Nephron progenitor cell (in vitro differentiated cells): ENCODE data around the gene DHX34.

Source experiments
- DNase-seq: peaks from one replicate; pipeline ENCODE4 v3.0.0; 2021
- H3K27ac Mint-ChIP-seq: 2 replicates; pipeline ENCODE4 v1.8.0; 2021; ENCODE audit warnings: mild to moderate bottlenecking, moderate library complexity, mixed read lengths
- H3K27me3 Mint-ChIP-seq: 2 replicates; pipeline ENCODE4 v1.8.0; 2021; ENCODE audit warnings: mild to moderate bottlenecking, low read depth, mixed read lengths; ENCODE audit not compliant: poor library complexity
- H3K36me3 Mint-ChIP-seq: 2 replicates; pipeline ENCODE4 v1.8.0; 2021; ENCODE audit warnings: low read depth, mixed read lengths
- H3K4me1 Mint-ChIP-seq: 2 replicates; pipeline ENCODE4 v1.8.0; 2021; ENCODE audit warnings: mixed read lengths
- H3K4me3 Mint-ChIP-seq: 2 replicates; pipeline ENCODE4 v1.8.0; 2021; ENCODE audit warnings: mild to moderate bottlenecking, moderate library complexity, mixed read lengths
- H3K9me3 Mint-ChIP-seq: 2 replicates; pipeline ENCODE4 v1.8.0; 2021; ENCODE audit warnings: mild to moderate bottlenecking, moderate library complexity, mixed read lengths
- TF ChIP-seq, protein P1 (sequence below): fragments of 200-600 bp; sonication (generic); IDR thresholded peaks from 2 replicates; pipeline ENCODE4 v1.5.0; 2021; ENCODE audit warnings: antibody characterized with exemption

Gene DHX34

DNA sequence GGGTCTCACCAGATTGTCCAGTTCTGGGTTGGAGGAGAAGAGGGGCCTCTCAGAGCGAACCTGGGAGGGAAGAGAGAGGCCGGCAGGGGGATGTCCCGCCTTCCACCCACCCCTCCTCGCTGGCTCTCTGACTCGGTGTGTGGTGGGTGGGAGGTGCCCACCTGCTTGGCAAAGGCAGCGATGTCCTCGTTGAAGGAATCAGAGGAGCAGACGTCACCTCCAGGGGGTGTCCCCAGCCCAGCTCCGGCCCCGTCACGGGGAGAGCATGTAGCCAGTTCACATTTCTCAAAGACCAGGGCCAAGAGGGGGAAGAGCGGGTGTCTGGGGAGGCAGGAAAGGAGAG lies 67.5 kb downstream of the DHX34 start:
- no peak overlapping the region for H3K27ac Mint-ChIP-seq
- DNase-seq = no peak
- peak overlapping the region; percentile 89 for H3K4me3 Mint-ChIP-seq
- TF ChIP-seq, protein P1, sequence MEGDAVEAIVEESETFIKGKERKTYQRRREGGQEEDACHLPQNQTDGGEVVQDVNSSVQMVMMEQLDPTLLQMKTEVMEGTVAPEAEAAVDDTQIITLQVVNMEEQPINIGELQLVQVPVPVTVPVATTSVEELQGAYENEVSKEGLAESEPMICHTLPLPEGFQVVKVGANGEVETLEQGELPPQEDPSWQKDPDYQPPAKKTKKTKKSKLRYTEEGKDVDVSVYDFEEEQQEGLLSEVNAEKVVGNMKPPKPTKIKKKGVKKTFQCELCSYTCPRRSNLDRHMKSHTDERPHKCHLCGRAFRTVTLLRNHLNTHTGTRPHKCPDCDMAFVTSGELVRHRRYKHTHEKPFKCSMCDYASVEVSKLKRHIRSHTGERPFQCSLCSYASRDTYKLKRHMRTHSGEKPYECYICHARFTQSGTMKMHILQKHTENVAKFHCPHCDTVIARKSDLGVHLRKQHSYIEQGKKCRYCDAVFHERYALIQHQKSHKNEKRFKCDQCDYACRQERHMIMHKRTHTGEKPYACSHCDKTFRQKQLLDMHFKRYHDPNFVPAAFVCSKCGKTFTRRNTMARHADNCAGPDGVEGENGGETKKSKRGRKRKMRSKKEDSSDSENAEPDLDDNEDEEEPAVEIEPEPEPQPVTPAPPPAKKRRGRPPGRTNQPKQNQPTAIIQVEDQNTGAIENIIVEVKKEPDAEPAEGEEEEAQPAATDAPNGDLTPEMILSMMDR = no peak
- peaks cover 79% of the 10 kb centered on the region for H3K27me3 Mint-ChIP-seq
- peaks cover 43% of the 10 kb centered on the region for H3K4me1 Mint-ChIP-seq
- H3K36me3 Mint-ChIP-seq = peaks cover 27% of the 10 kb centered on the region
- no peaks in the 10 kb centered on the region for H3K9me3 Mint-ChIP-seq

DNA sequence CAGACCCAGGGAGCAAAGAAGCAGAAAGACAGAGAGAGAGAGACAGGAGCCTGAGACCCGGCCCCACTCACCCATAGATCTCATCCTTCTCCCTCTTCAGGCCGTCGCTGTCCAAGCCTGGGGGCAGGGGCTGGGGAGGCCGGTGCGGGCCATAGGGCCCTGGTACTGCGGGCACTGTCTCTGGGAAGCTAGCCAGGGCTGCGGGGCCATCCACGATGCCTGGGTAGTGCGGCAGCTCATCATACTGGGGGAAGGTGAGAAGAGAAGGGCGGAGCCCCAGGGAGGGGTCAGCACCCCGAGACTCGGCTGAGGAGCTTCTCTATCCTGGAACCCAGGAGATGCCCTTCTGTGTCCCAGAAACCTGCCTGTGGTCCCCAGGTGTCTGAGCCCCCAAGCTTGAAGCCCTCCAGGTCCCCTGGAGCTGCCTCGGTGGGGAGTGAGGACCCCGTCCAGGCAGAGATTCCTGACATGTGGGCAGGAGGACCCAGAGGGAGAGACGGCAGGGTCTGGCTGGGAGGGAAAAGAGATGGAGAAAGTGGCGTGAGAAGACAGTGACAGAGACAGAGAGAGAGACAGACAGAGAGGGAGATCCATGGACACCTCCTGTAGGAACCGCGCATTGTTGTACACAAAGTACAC lies 68.1 kb downstream of the DHX34 start:
- Mint-ChIP-seq H3K4me3 (peak overlapping the region; percentile 89), H3K36me3 (peaks cover 27% of the 10 kb centered on the region), H3K4me1 (peaks cover 49% of the 10 kb centered on the region), H3K27ac (no peak overlapping the region), H3K27me3 (peaks cover 80% of the 10 kb centered on the region), H3K9me3 (no peaks in the 10 kb centered on the region)
- DNase-seq = peak; percentile 29
- TF ChIP-seq, protein P1 = no peak

DNA sequence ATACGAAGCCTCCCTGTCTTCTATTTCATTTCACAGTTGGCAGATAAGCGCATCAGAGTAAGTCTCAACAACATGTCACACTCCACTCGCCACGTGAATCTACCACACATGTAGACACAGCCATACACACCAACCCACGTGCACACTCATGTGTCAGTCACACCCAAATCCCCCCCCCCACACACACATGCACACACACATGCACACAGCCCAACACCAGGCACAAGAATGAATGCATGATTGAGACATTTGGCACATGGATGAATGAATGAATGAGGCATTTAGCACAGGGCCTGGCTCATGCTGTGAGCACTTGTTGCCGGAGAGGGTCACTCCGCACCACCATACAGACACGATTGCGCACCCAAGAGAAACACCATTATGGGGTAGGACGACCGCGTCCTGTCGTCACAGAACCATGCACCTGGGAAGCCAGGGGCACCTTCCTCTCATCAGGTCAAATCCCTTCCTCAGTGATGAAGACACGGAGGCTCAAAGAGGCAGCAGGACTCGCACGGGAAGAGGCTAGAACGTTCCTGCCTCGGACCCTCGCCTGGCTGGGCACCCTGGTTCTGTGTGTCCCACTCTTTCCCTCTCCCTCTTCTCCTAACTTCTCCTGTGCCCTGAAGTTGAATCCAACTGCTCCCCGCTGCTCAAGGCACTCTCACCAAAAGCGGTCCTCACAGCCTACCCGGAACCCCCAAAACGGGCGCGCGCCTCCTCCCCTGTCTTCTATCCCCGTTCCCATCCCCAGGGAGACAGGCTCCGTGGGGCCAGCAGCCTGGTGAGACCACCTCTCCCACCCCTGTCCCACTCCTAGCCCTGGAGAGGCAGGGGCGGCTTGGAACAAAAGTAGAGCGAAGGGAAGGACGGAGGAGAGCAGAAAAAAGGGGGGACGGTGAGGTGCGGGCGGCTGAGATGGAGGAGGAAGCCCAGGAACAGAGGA lies 68.9 kb downstream of the DHX34 start:
- DNase-seq = peak; percentile 31
- Mint-ChIP-seq H3K4me3 (peak overlapping the region; percentile 89), H3K9me3 (no peaks in the 10 kb centered on the region), H3K27me3 (peaks cover 84% of the 10 kb centered on the region), H3K36me3 (peaks cover 27% of the 10 kb centered on the region), H3K27ac (no peak overlapping the region), H3K4me1 (peaks cover 57% of the 10 kb centered on the region)
- TF ChIP-seq, protein P1 = no peak

DNA sequence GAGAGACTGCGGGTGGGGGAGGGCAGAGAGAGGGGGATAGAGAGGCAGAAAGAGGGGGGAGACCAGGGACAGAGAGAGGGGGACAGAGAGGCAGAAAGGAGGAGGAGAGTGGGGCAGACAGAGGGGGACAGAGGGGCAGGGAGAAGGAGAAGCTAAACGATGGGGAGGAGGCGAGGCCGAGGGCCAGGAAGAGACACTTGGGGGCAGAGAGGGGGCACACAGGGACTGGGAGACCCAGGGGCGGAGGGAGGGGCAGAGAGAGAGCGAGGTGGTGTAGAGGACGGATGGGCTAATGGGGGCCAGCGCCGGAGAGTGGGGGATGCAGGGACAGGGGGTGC lies 69.5 kb downstream of the DHX34 start:
- H3K36me3 Mint-ChIP-seq = peaks cover 21% of the 10 kb centered on the region
- TF ChIP-seq, protein P1 = no peak
- H3K9me3 Mint-ChIP-seq = no peaks in the 10 kb centered on the region
- peak overlapping the region; percentile 89 for H3K4me3 Mint-ChIP-seq
- DNase-seq = no peak
- peaks cover 86% of the 10 kb centered on the region for H3K27me3 Mint-ChIP-seq
- no peak overlapping the region for H3K27ac Mint-ChIP-seq
- H3K4me1 Mint-ChIP-seq = peaks cover 64% of the 10 kb centered on the region

DNA sequence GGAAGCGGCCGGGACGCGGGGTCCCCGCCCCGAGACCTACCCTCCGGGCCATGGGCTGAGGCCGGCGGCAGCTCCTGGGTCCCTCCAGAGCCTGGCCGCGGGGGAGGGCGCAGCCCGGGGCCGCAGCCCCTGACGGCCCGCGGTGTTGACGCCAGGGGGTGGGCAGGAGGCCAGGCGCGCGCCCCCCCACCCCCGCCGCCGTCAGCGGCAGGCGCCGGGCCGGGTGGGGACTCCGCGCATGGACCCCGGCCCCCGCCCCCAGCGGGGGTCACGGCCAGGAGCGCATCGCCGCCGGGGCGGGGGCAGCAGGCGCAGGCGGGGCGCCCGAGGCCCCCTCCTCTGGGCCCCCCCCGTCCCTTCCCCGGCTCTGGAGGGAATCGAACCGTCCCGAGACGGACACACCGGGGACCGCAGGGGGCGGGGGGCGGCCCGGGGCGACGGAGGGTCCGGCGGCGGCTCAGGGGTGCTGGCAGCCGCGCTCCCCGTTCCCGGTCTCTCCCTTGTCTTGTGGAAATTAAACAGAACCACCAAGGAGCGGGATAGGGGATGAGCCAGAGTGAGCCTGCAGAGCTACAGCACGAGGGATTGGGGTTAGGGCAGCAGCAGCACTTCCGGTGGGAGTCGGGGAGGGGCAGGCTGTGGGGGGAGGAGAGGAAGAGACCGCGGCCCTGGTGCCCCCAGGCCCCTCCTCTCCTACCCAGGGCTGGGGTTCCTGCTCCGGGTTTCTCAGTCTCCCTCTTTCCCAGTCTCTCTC lies 70.1 kb downstream of the DHX34 start, which contains the start of gene MEIS3:
MEIS3 (minus strand) TSS at position 498 of the 754 bp plus-strand sequence; CDS start at position 52, 446 bp downstream.
- H3K4me3 Mint-ChIP-seq = peak within 1 kb of the TSS; percentile 89
- TF ChIP-seq, protein P1 = no peak
- H3K9me3 Mint-ChIP-seq = no peaks in the 10 kb centered on the region
- H3K27ac Mint-ChIP-seq = no peak within 1 kb of the TSS
- H3K36me3 Mint-ChIP-seq = peaks cover 15% of the 10 kb centered on the region
- peaks cover 88% of the 10 kb centered on the region for H3K27me3 Mint-ChIP-seq
- peak; percentile 60 for DNase-seq
- H3K4me1 Mint-ChIP-seq = peaks cover 64% of the 10 kb centered on the region
